Ishikawa (cell line): Measurements from ENCODE around the gene HSD11B2.

Experiments
- CEBPB ChIP-seq: IDR thresholded peaks from 2 replicates; pipeline ENCODE4 v1.6.1; 2012
- CREB1 ChIP-seq: IDR thresholded peaks from 2 replicates; pipeline ENCODE4 v1.6.1; 2012; ENCODE audit warnings: low read depth
- EGR1 ChIP-seq: IDR thresholded peaks from 2 replicates; pipeline ENCODE4 v1.6.1; 2012
- EP300 ChIP-seq: IDR thresholded peaks from 2 replicates; pipeline ENCODE4 v1.6.1; 2012; ENCODE audit warnings: borderline replicate concordance
- FOXM1 ChIP-seq: IDR thresholded peaks from 2 replicates; pipeline ENCODE4 v1.6.1; 2012; ENCODE audit warnings: low read depth, borderline replicate concordance
- MAX ChIP-seq: IDR thresholded peaks from 2 replicates; pipeline ENCODE4 v1.6.1; 2012
- NFIC ChIP-seq: IDR thresholded peaks from 2 replicates; pipeline ENCODE4 v1.6.1; 2012
- RAD21 ChIP-seq: IDR thresholded peaks from 2 replicates; pipeline ENCODE4 v1.6.1; 2012; ENCODE audit warnings: low read depth
- REST ChIP-seq: IDR thresholded peaks from 2 replicates; pipeline ENCODE4 v1.6.1; 2012; ENCODE audit warnings: low read depth, mild to moderate bottlenecking
- TAF1 ChIP-seq: IDR thresholded peaks from 2 replicates; pipeline ENCODE4 v1.6.1; 2012; ENCODE audit warnings: low read depth, mild to moderate bottlenecking
- TCF12 ChIP-seq: IDR thresholded peaks from 2 replicates; pipeline ENCODE4 v1.6.1; 2012; ENCODE audit warnings: low read depth
- TEAD4 ChIP-seq: IDR thresholded peaks from 2 replicates; pipeline ENCODE4 v1.6.1; 2012
- YY1 ChIP-seq: IDR thresholded peaks from 2 replicates; pipeline ENCODE4 v1.6.1; 2012; ENCODE audit warnings: low read depth
- ZBTB7A ChIP-seq: IDR thresholded peaks from 2 replicates; pipeline ENCODE4 v1.6.1; 2012; ENCODE audit warnings: low read depth
- TF ChIP-seq, protein P1 (sequence below): IDR thresholded peaks from 2 replicates; pipeline ENCODE4 v1.6.1; 2012

Gene HSD11B2

GRCh38 chr16:67446968-67447507, 16.1 kb downstream of the HSD11B2 start:
- TF ChIP-seq, protein P1, sequence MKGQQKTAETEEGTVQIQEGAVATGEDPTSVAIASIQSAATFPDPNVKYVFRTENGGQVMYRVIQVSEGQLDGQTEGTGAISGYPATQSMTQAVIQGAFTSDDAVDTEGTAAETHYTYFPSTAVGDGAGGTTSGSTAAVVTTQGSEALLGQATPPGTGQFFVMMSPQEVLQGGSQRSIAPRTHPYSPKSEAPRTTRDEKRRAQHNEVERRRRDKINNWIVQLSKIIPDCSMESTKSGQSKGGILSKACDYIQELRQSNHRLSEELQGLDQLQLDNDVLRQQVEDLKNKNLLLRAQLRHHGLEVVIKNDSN, result no peak
- TF ChIP-seq ZBTB7A (no peak), REST (no peak), FOXM1 (no peak), NFIC (no peak), RAD21 (no peak), CREB1 (no peak), MAX (no peak), CEBPB (no peak), TAF1 (no peak), YY1 (no peak), TEAD4 (no peak), TCF12 (no peak)

- TF ChIP-seq NFIC, result no peak
- TF ChIP-seq, protein P1, result no peak
- no peak for TF ChIP-seq TEAD4
- no peak for TF ChIP-seq EGR1
- no peak for TF ChIP-seq REST
- TF ChIP-seq CREB1, result no peak
- TF ChIP-seq CEBPB, result no peak
- no peak for TF ChIP-seq ZBTB7A
- no peak for TF ChIP-seq TAF1
- TF ChIP-seq EP300, result no peak
- TF ChIP-seq TCF12, result no peak
- no peak for TF ChIP-seq MAX
- TF ChIP-seq YY1, result peak; percentile 70
- no peak for TF ChIP-seq FOXM1
- TF ChIP-seq RAD21, result peak; percentile 60
These were observed 16.7 kb downstream of the HSD11B2 start for GRCh38 chr16:67447508-67448076.

GRCh38 chr16:67448580-67448979, 17.7 kb downstream of the HSD11B2 start:
- TF ChIP-seq CEBPB (no peak), EGR1 (no peak), TEAD4 (no peak), ZBTB7A (no peak), NFIC (no peak), YY1 (no peak), RAD21 (no peak), CREB1 (no peak), FOXM1 (no peak), MAX (no peak), TAF1 (no peak), REST (no peak), TCF12 (no peak), EP300 (no peak)
- TF ChIP-seq, protein P1, result no peak

GRCh38 chr16:67449336-67449735, 18.4 kb downstream of the HSD11B2 start:
- no peak for TF ChIP-seq CEBPB
- TF ChIP-seq EP300, result no peak
- no peak for TF ChIP-seq NFIC
- TF ChIP-seq EGR1, result no peak
- TF ChIP-seq TAF1, result no peak
- TF ChIP-seq FOXM1, result no peak
- no peak for TF ChIP-seq RAD21
- TF ChIP-seq, protein P1, result no peak
- no peak for TF ChIP-seq TEAD4
- no peak for TF ChIP-seq REST
